Measurements from ENCODE around the gene ANKRD10.

Gene ANKRD10

GRCh38 chr13:110914331-110915056 lies 375 bp downstream of the ANKRD10 start:
- CTCF ChIA-PET, result interaction anchor here (1.0 to 3.1 kb wide), 24 partner anchors 10 to 1916 kb away, joined by 3 to 42 read pairs (median 4); no protein-coding TSS in a partner anchor
- TF ChIP-seq CTCF (IDR thresholded peaks at IDR 0.05; ENCODE audit: control extremely low read depth, extremely low read depth, low read depth, missing control alignments), result no peak
- DNase-seq (ENCODE audit: extremely low spot score), result peak; percentile 79
- POLR2A ChIA-PET, result interaction anchor here (0.6 to 1.0 kb wide), 7 partner anchors 9 to 1878 kb away, joined by 3 to 7 read pairs (median 4); no protein-coding TSS in a partner anchor

DNA sequence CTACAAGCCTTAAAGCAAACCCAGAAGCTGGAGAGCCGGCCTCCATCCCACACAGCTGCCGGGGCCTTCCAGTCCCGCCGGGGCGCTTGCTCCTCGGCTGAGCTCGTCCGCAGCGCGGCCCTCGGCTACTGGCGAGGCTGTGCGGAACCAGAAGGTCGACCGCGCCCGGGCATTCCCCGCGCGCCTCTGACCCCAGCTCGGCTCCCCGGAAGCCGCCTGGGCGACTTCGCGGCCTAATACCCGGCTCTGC lies 863 bp downstream of the ANKRD10 start:
- CTCF ChIA-PET, result interaction anchor here (0.5 to 3.1 kb wide), 6 partner anchors 9 to 271 kb away, joined by 3 to 42 read pairs (median 10); no protein-coding TSS in a partner anchor
- POLR2A ChIA-PET, result interaction anchor here (0.9 kb wide), 2 partner anchors 9 to 20 kb away, joined by 3 read pairs; no protein-coding TSS in a partner anchor
- DNase-seq (ENCODE audit: extremely low spot score), result no peak
- TF ChIP-seq CTCF (IDR thresholded peaks at IDR 0.05; ENCODE audit: control extremely low read depth, extremely low read depth, low read depth, missing control alignments), result no peak

DNA sequence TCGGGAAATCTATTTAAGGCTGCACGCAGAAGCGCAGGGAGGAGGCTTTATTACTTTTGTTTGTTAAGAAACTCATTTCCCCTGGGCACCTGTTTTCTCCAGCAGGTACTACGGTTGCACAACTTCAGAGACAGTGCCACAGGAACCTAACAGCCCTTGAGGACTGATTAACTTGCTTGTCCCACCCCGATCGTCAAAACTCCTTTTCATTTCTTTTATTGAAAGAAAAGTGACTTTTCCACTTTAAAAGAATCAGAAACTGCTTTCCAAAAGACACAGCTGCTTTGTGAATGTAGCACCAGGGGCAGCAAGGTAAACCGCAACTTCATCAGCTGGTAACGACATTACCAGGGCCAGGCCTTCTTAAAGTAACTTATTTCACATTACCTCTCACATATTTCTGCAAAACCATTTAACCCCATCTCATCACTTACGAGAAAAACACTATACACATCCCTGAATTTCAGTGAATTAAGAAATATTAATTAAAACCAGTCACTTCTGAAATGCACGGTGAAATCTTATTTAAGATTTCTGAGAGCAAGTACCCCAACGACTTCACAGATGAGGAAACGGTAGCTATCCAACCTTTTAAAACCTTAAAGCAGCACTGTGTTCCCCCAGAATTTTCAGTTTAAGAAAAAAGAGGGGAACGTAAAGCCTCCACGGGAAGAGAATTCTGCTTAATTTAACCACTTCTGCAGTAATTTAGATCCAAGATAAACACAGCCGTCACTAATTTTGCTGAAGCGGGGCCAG lies 1.4 kb downstream of the ANKRD10 start:
- no peak for DNase-seq (ENCODE audit: extremely low spot score)
- no peak for TF ChIP-seq CTCF (IDR thresholded peaks at IDR 0.05; ENCODE audit: control extremely low read depth, extremely low read depth, low read depth, missing control alignments)
- POLR2A ChIA-PET, result interaction anchor here (0.9 kb wide), 2 partner anchors 8 to 19 kb away, joined by 3 read pairs; no protein-coding TSS in a partner anchor
- CTCF ChIA-PET, result interaction anchor here (0.5 to 3.1 kb wide), 8 partner anchors 9 to 320 kb away, joined by 3 to 42 read pairs (median 3); no protein-coding TSS in a partner anchor

DNA sequence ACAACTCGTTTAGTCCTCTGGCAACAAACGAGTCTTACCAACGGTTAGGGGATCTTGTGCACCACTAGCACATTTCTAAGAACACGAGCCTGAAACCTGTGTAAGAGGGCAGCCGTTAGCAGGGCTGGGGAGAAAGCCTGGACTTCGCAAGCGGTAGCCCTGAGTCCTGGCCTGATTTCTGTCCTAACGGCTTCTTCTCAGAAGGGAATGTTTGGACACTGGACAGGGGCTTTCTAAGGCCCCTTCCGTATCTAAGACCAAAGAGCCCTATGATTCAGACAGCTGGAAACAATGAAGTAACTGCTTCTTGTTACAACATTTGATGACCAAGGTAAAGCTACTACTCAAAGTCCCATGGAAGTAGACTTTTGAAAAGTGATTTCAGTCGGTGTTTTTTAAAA lies 2.2 kb downstream of the ANKRD10 start:
- POLR2A ChIA-PET, result no interaction called here
- CTCF ChIA-PET, result interaction anchor here (1.1 to 3.1 kb wide), 4 partner anchors 8 to 319 kb away, joined by 3 to 42 read pairs (median 3); no protein-coding TSS in a partner anchor
- no peak for TF ChIP-seq CTCF (IDR thresholded peaks at IDR 0.05; ENCODE audit: control extremely low read depth, extremely low read depth, low read depth, missing control alignments)
- no peak for DNase-seq (ENCODE audit: extremely low spot score)

DNA sequence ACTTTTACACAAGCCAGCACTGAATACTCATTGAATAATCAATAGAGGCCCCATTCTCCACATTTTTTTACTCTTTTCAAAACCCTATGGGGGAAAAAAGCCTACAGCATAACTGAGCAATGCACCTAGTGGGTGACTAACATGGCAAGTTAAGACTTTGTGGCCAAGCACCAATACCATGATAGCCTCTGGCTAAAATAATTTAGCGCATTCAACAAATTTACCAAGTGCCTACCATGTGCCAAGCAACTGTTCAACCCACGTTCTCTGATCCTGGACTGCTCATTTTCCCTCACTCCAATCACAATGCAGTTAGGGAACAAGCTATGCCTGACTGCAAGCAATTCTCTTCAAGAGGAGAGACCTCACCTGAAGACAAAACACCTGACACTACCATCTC lies 3.0 kb downstream of the ANKRD10 start:
- DNase-seq (ENCODE audit: extremely low spot score), result no peak
- TF ChIP-seq CTCF (IDR thresholded peaks at IDR 0.05; ENCODE audit: control extremely low read depth, extremely low read depth, low read depth, missing control alignments), result no peak
- CTCF ChIA-PET, result interaction anchor here (1.1 to 1.4 kb wide), 2 partner anchors 17 to 304 kb away, joined by 3 read pairs; no protein-coding TSS in a partner anchor
- POLR2A ChIA-PET, result no interaction called here

GRCh38 chr13:110910013-110910890 lies 4.6 kb downstream of the ANKRD10 start:
- DNase-seq (ENCODE audit: extremely low spot score), result no peak
- POLR2A ChIA-PET, result no interaction called here
- TF ChIP-seq CTCF (IDR thresholded peaks at IDR 0.05; ENCODE audit: control extremely low read depth, extremely low read depth, low read depth, missing control alignments), result no peak
- CTCF ChIA-PET, result no interaction called here

Measured in GM10248 (cell line).